Brain microvascular endothelial cell (primary cell): ENCODE measurements around the gene TNIP1.

Experiments used
- DNase-seq: peaks from one replicate; pipeline ENCODE4 v3.0.0-alpha.2; 2020
- H3K27ac ChIP-seq: fragments of 250-450 bp; sonication (Bioruptor Pico); 2 replicates; pipeline ENCODE4 v1.5.1; 2020; ENCODE audit warnings: mild to moderate bottlenecking, moderate library complexity
- H3K27me3 ChIP-seq: fragments of 250-450 bp; sonication (Bioruptor Pico); replicated peaks from 2 replicates; pipeline ENCODE4 v1.5.1; 2020; ENCODE audit warnings: mild to moderate bottlenecking
- H3K36me3 ChIP-seq: fragments of 250-450 bp; sonication (Bioruptor Pico); replicated peaks from 2 replicates; pipeline ENCODE4 v1.5.1; 2020; ENCODE audit warnings: mild to moderate bottlenecking
- H3K4me3 ChIP-seq: 2 replicates; pipeline ENCODE4 v1.5.1; 2011; ENCODE audit warnings: low read depth, mild to moderate bottlenecking, control low read depth, low read length, moderate library complexity
- in situ Hi-C: cut with HindIII; loops from 2 replicates; pipeline ENCODE4 v1.10.0; 2017; ENCODE audit warnings: low sequenced_read_pairs, low pct_ligation_motif_present
- TF ChIP-seq, protein P1 (sequence below): IDR thresholded peaks from 2 replicates; pipeline ENCODE4 v1.5.1; 2011; ENCODE audit warnings: low read depth, mild to moderate bottlenecking, moderate library complexity, low read length, control low read depth, inconsistent platforms; ENCODE audit errors: missing control alignments

Gene TNIP1

DNA sequence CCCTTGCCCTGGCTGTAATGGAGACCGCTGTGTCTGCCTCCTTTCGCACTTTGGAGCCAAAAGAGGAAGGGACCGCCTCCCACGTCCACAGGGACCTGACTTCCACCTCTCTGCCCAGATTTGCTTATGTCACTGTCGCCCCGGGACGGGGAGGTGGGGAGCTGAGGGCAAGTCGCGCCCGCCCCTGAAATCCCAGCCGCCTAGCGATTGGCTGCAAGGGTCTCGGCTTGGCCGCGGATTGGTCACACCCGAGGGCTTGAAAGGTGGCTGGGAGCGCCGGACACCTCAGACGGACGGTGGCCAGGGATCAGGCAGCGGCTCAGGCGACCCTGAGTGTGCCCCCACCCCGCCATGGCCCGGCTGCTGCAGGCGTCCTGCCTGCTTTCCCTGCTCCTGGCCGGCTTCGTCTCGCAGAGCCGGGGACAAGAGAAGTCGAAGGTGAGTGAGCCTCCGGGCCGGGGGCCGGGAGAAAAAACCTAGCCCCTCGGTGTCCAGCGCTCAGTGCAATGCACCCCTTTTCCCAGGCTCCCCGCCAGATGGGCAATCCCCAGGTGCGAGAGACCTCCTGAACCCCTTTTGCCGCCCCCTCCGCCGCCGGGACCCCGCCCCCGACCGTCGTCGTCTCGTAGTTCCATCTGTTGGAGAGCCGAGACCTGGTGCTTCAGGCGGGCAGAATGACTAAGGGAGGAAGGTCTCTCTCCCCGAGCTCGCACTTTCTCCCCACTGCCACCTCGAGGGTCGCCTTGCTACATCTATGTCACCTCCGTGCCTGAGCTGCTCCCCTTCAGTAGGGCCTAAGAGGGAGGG lies 60.3 kb downstream of the TNIP1 start, which contains the start of gene GPX3:
TSS of gene GPX3 (plus strand) at position 288 of the 807 bp plus-strand sequence. CDS start at position 352, 64 bp downstream.
- no peaks in the 10 kb centered on the region for H3K27me3 ChIP-seq
- H3K36me3 ChIP-seq, result no peaks in the 10 kb centered on the region
- H3K4me3 ChIP-seq, result peak within 1 kb of the TSS; percentile 57
- H3K27ac ChIP-seq, result no peak within 1 kb of the TSS
- in situ Hi-C loops, result no loop called here
- TF ChIP-seq, protein P1, sequence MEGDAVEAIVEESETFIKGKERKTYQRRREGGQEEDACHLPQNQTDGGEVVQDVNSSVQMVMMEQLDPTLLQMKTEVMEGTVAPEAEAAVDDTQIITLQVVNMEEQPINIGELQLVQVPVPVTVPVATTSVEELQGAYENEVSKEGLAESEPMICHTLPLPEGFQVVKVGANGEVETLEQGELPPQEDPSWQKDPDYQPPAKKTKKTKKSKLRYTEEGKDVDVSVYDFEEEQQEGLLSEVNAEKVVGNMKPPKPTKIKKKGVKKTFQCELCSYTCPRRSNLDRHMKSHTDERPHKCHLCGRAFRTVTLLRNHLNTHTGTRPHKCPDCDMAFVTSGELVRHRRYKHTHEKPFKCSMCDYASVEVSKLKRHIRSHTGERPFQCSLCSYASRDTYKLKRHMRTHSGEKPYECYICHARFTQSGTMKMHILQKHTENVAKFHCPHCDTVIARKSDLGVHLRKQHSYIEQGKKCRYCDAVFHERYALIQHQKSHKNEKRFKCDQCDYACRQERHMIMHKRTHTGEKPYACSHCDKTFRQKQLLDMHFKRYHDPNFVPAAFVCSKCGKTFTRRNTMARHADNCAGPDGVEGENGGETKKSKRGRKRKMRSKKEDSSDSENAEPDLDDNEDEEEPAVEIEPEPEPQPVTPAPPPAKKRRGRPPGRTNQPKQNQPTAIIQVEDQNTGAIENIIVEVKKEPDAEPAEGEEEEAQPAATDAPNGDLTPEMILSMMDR, result no peak
- no peak for DNase-seq

- TF ChIP-seq, protein P1, result no peak
- no peak for DNase-seq
- in situ Hi-C loops, result no loop called here
These were observed 61.5 kb downstream of the TNIP1 start for GRCh38 chr5:151019331-151019730.

DNA sequence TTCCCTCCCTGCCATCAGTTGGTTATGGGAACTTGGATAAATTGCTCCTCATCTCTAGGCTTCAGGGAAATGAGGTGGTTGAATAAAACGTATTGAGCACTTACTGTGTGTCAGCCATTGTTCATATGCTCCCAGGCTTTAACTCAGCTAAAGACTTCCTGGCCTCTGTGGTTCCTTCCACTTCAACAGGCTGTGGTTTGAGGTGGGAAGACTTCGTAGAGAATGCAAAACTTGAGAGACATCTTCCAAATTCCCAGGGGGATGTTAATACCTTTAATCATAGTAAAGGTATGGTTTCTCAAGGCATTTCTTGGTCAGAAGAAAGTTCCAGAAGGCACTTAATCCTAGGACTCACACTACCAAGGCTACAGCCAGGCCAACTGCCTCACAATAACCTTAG lies 62.0 kb downstream of the TNIP1 start:
- H3K4me3 ChIP-seq, result no peak overlapping the region
- in situ Hi-C loops, result no loop called here
- no peaks in the 10 kb centered on the region for H3K27me3 ChIP-seq
- TF ChIP-seq, protein P1, result no peak
- no peak overlapping the region for H3K27ac ChIP-seq
- no peak for DNase-seq
- no peaks in the 10 kb centered on the region for H3K36me3 ChIP-seq

More at GRCh38 chr5:151019331-151019730, 61.5 kb downstream of the TNIP1 start:
- Histone ChIP-seq H3K36me3 (no peaks in the 10 kb centered on the region), H3K4me3 (no peak overlapping the region), H3K27me3 (no peaks in the 10 kb centered on the region), H3K27ac (no peak overlapping the region)

GRCh38 chr5:151017897-151018296 lies 62.9 kb downstream of the TNIP1 start:
- no peak for DNase-seq
- no peaks in the 10 kb centered on the region for H3K36me3 ChIP-seq
- H3K4me3 ChIP-seq, result no peak overlapping the region
- in situ Hi-C loops, result no loop called here
- no peak overlapping the region for H3K27ac ChIP-seq
- TF ChIP-seq, protein P1, result no peak
- H3K27me3 ChIP-seq, result no peaks in the 10 kb centered on the region

- no peak overlapping the region for H3K27ac ChIP-seq
- H3K27me3 ChIP-seq, result no peaks in the 10 kb centered on the region
- TF ChIP-seq, protein P1, result no peak
- H3K36me3 ChIP-seq, result no peaks in the 10 kb centered on the region
- DNase-seq, result no peak
- in situ Hi-C loops, result no loop called here
- H3K4me3 ChIP-seq, result no peak overlapping the region
These were observed 64.1 kb downstream of the TNIP1 start for GRCh38 chr5:151016700-151017099.
